Neuronal stem cell (in vitro differentiated cells): Measurements from ENCODE around the gene ACSF2.
"Not testable (repeated sequence)": the region's sequence is repeated elsewhere in the genome, so short reads cannot be mapped to it uniquely, and the experiment has no call there.

Experiments
- DNase-seq: peaks from one replicate; pipeline ENCODE4 v3.0.0-alpha.2; 2013; ENCODE audit warnings: low spot score
- H2AFZ ChIP-seq: one replicate; pipeline ENCODE4 v1.6.1; 2013; ENCODE audit warnings: mild to moderate bottlenecking, low read length, inconsistent platforms
- H2AK5ac ChIP-seq: 2 replicates; pipeline ENCODE4 v1.6.1; 2013; ENCODE audit warnings: low read depth, mild to moderate bottlenecking, inconsistent platforms, low read length, moderate library complexity, mixed read lengths
- H2BK120ac ChIP-seq: 2 replicates; pipeline ENCODE4 v1.6.1; 2013; ENCODE audit warnings: low read depth, mild to moderate bottlenecking, inconsistent platforms, low read length, moderate library complexity, mixed read lengths
- H2BK12ac ChIP-seq: one replicate; pipeline ENCODE4 v1.6.1; 2013; ENCODE audit warnings: low read length, inconsistent platforms
- H2BK15ac ChIP-seq: 2 replicates; pipeline ENCODE4 v1.6.1; 2013; ENCODE audit warnings: mild to moderate bottlenecking, low read length, inconsistent platforms, mixed read lengths
- H2BK5ac ChIP-seq: one replicate; pipeline ENCODE4 v1.6.1; 2013; ENCODE audit warnings: inconsistent platforms, mild to moderate bottlenecking, low read length, moderate library complexity
- H3K14ac ChIP-seq: one replicate; pipeline ENCODE4 v1.6.1; 2013; ENCODE audit warnings: low read length, inconsistent platforms
- H3K18ac ChIP-seq: 2 replicates; pipeline ENCODE4 v1.6.1; 2013; ENCODE audit warnings: low read length, inconsistent platforms
- H3K23ac ChIP-seq: 2 replicates; pipeline ENCODE4 v1.6.1; 2013; ENCODE audit warnings: low read depth, mild to moderate bottlenecking, mixed read lengths, low read length, inconsistent platforms; ENCODE audit not compliant: poor library complexity
- H3K27ac ChIP-seq: replicated peaks from 3 replicates; pipeline ENCODE4 v1.5.1; 2013; ENCODE audit warnings: low read length, inconsistent platforms
- H3K27me3 ChIP-seq, 3 experiments: 2 replicates each; pipeline ENCODE4 v1.6.1; 2013; ENCODE audit warnings: low read length in 3 of 3, mild to moderate bottlenecking in 2 of 3, inconsistent platforms in 1 of 3, low read depth in 1 of 3, mixed read lengths in 1 of 3, moderate library complexity in 1 of 3; ENCODE audit not compliant: control insufficient read depth in 3 of 3, insufficient read depth in 3 of 3
- H3K36me3 ChIP-seq, 2 donors: replicated peaks in 1 of 2; 2 replicates each; pipeline ENCODE4 v1.6.1; 2013; ENCODE audit warnings: low read length in 2 of 2; ENCODE audit not compliant: control insufficient read depth in 2 of 2, insufficient read depth in 2 of 2
- H3K4ac ChIP-seq: 2 replicates; pipeline ENCODE4 v1.6.1; 2013; ENCODE audit warnings: inconsistent platforms, mild to moderate bottlenecking, low read length, moderate library complexity
- H3K4me1 ChIP-seq, 2 donors: 1 replicate in 1 of 2; 2 replicates in 1 of 2; pipeline ENCODE4 v1.6.1; 2013; ENCODE audit warnings: low read length in 2 of 2, low read depth in 1 of 2; ENCODE audit not compliant: control insufficient read depth in 2 of 2, insufficient read depth in 1 of 2
- H3K4me2 ChIP-seq: one replicate; pipeline ENCODE4 v1.6.1; 2013; ENCODE audit warnings: mild to moderate bottlenecking, low read length, inconsistent platforms; ENCODE audit not compliant: insufficient read depth, poor library complexity, severe bottlenecking
- H3K4me3 ChIP-seq, 2 donors: 2 replicates each; pipeline ENCODE4 v1.5.1; 2013; ENCODE audit warnings: low read length in 2 of 2, mild to moderate bottlenecking in 2 of 2, inconsistent platforms in 1 of 2, moderate library complexity in 1 of 2
- H3K79me1 ChIP-seq: one replicate; pipeline ENCODE4 v1.6.1; 2013; ENCODE audit warnings: low read depth, mild to moderate bottlenecking, inconsistent platforms, low read length, moderate library complexity
- H3K9ac ChIP-seq: one replicate; pipeline ENCODE4 v1.6.1; 2013; ENCODE audit warnings: mild to moderate bottlenecking, low read depth, low read length, inconsistent platforms; ENCODE audit not compliant: poor library complexity
- H3K9me3 ChIP-seq, 2 donors: replicated peaks in 1 of 2; 2 replicates each; pipeline versions ENCODE3 to v1.6.1; 2013; ENCODE audit warnings: low read length in 2 of 2, mild to moderate bottlenecking in 2 of 2, inconsistent platforms in 1 of 2, low read depth in 1 of 2, mixed read lengths in 1 of 2, moderate library complexity in 1 of 2; ENCODE audit not compliant: control insufficient read depth in 2 of 2, insufficient read depth in 1 of 2
- H4K8ac ChIP-seq: one replicate; pipeline ENCODE4 v1.6.1; 2013; ENCODE audit warnings: low read depth, mild to moderate bottlenecking, inconsistent platforms, low read length, moderate library complexity
- H4K91ac ChIP-seq: one replicate; pipeline ENCODE4 v1.6.1; 2013; ENCODE audit warnings: low read length, low read depth, mild to moderate bottlenecking, inconsistent platforms; ENCODE audit not compliant: poor library complexity
- WGBS, 2 donors: extraction: QIAGEN DNeasy Blood & Tissue Kit; methylation state at CpG; one replicate each; pipeline ENCODE4 v1.1.7; 2013; ENCODE audit warnings: missing lambda C conversion rate in 2 of 2, mixed read lengths in 1 of 2; ENCODE audit not compliant: insufficient read length in 2 of 2, insufficient replicate concordance in 1 of 2; ENCODE audit errors: extremely low coverage in 2 of 2; 5-methylcytosine and 5-hydroxymethylcytosine counted together

Gene ACSF2

DNA sequence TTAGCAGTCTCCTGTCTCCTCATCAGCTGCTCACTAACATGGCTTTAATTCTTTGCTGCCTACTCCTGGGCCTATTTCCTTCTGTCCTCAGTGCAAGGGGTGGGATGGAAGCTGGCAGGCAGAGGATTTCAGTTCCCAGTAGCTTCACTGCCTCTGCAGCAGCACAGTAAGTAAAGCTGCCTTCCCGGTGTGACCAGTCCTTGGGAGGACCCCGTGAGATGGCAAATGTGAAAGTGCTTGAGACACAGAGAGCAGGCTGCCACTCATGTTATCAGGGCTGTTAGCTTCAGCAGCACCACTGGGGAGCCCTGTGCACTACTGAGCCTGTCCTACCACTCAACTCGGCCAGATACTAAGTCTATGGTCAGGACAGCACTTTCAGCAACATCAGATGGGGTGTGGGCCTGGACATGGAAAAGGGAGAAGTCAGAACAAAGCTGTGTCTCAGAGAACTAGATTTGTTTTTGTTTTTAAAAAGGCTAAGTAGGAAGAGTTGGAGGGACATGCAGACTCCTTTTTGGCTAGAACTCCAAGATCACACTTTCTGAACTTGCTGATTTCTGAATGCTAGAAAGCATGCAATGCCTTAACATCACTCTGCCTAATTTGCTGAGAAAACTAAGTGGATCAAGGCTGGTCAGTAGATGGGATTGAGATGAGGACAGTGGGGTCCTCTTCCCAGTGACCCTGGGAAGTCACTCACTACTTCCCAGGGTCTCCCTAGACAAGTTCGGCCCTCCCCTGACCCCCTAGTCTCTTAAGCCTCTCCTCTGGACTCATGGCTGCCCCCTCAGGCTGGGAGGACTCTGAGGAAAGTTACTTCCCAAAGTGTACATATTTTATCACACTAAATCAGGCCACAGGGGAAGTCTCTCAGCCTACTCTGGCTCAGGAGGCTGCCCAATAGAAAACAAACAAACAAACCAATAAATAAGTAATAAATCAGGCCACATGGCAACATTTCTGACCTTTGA lies 1.1 kb downstream of the ACSF2 start:
- Histone ChIP-seq H2AK5ac (peak overlapping the region; percentile 59), H3K79me1 (no peaks in the 10 kb centered on the region), H3K27ac (no peak overlapping the region), H4K8ac (no peak overlapping the region), H2AFZ (peak overlapping the region; percentile 94), H2BK15ac (no peak overlapping the region), H3K18ac (no peak overlapping the region), H3K4me1 (peaks cover 10 to 14% of the 10 kb centered on the region in 2 donors), H3K27me3 (peaks cover 0 to 16% (median 3%) of the 10 kb centered on the region in 3 experiments), H3K4me3 (peak overlapping the region; percentile 26 to 50), H2BK5ac (no peak overlapping the region), H3K23ac (no peak overlapping the region), H2BK12ac (no peak overlapping the region), H3K14ac (no peak overlapping the region), H3K4ac (no peak overlapping the region), H3K4me2 (peak overlapping the region; percentile 87), H3K36me3 (no peaks in the 10 kb centered on the region), H2BK120ac (no peak overlapping the region), H3K9ac (peak overlapping the region; percentile 13), H4K91ac (no peak overlapping the region), H3K9me3 (no peaks in the 10 kb centered on the region)
- WGBS, 2 donors, result no CpG with 5 or more reads among the region's 4 CpGs
- no peak for DNase-seq

DNA sequence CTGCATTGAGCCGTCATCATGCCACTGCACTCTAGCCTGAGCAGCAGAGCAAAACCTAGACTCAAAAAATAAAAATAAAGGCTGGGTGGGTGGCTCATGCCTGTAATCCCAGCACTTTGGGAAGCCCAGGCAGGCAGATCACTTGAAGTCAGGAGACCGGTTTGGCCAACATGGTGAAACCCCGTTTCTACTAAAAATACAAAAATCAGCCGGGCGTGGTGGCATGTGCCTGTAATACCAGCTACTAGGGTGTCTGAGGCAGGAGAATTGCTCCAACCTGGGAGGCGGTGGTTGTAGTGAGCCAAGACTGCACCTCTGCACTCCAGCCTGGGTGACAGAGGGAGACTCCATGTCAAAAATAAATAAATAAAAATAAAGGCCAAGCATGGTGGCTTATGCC lies 2.1 kb downstream of the ACSF2 start:
- Histone ChIP-seq H3K27me3 (peaks cover 0 to 16% (median 3%) of the 10 kb centered on the region in 3 experiments), H3K4me1 (peaks cover 10 to 14% of the 10 kb centered on the region in 2 donors)
- H3K9me3 ChIP-seq, H2AK5ac ChIP-seq, H3K36me3 ChIP-seq, H3K14ac ChIP-seq, H2BK15ac ChIP-seq, H2AFZ ChIP-seq, H4K91ac ChIP-seq, H3K23ac ChIP-seq, DNase-seq, H3K4me3 ChIP-seq, H3K4ac ChIP-seq, H2BK120ac ChIP-seq, H3K9ac ChIP-seq, H3K27ac ChIP-seq, H2BK12ac ChIP-seq, H3K4me2 ChIP-seq, H2BK5ac ChIP-seq, H3K79me1 ChIP-seq, H3K18ac ChIP-seq, H4K8ac ChIP-seq: not testable (repeated sequence)
- no CpG with 5 or more reads among the region's 6 CpGs for WGBS, 2 donors

GRCh38 chr17:50428831-50429424 lies 2.9 kb downstream of the ACSF2 start:
- Histone ChIP-seq H2BK15ac (no peak overlapping the region), H2BK12ac (no peak overlapping the region), H3K9me3 (no peaks in the 10 kb centered on the region), H3K14ac (no peak overlapping the region), H2BK5ac (no peak overlapping the region), H4K8ac (no peak overlapping the region), H3K4me2 (no peak overlapping the region), H3K23ac (no peak overlapping the region), H3K79me1 (no peaks in the 10 kb centered on the region), H3K4me1 (peaks cover 10 to 14% of the 10 kb centered on the region in 2 donors), H3K9ac (no peak overlapping the region), H2AFZ (no peak overlapping the region), H3K4ac (no peak overlapping the region), H4K91ac (no peak overlapping the region), H3K4me3 (no peak overlapping the region), H3K36me3 (no peaks in the 10 kb centered on the region), H2BK120ac (no peak overlapping the region), H3K18ac (no peak overlapping the region), H3K27ac (no peak overlapping the region), H2AK5ac (no peak overlapping the region), H3K27me3 (peaks cover 0 to 16% (median 3%) of the 10 kb centered on the region in 3 experiments)
- no CpG with 5 or more reads among the region's 7 CpGs for WGBS, 2 donors
- DNase-seq, result no peak

GRCh38 chr17:50429793-50430192 lies 3.8 kb downstream of the ACSF2 start:
- Histone ChIP-seq H3K27me3 (peaks cover 0 to 10% (median 3%) of the 10 kb centered on the region in 3 experiments), H4K8ac (no peak overlapping the region), H3K36me3 (no peaks in the 10 kb centered on the region), H2BK12ac (no peak overlapping the region), H3K79me1 (no peaks in the 10 kb centered on the region), H2BK120ac (no peak overlapping the region), H2AK5ac (no peak overlapping the region), H3K4ac (no peak overlapping the region), H3K23ac (no peak overlapping the region), H4K91ac (no peak overlapping the region), H3K27ac (no peak overlapping the region), H2BK15ac (no peak overlapping the region), H3K4me3 (no peak overlapping the region), H3K9ac (no peak overlapping the region), H2BK5ac (no peak overlapping the region), H3K18ac (no peak overlapping the region), H2AFZ (no peak overlapping the region), H3K9me3 (no peaks in the 10 kb centered on the region), H3K4me2 (no peak overlapping the region), H3K14ac (no peak overlapping the region), H3K4me1 (peaks cover 10 to 14% of the 10 kb centered on the region in 2 donors)
- DNase-seq, result no peak
- WGBS, 2 donors, result no CpG with 5 or more reads among the region's 4 CpGs
